ENCODE results near the gene NME2.

NME2 gene

GRCh38 chr17:51214920-51215319 is 48.7 kb downstream of the NME2 start:
- DNase-seq, result no peak

- DNase-seq, result no peak
These were observed 51.7 kb downstream of the NME2 start for GRCh38 chr17:51217946-51218345.

- DNase-seq, result no peak
These were observed 55.1 kb downstream of the NME2 start for GRCh38 chr17:51221322-51221721.

Data from CD4-positive, alpha-beta T cell treated with Interferon gamma for 1 hour (primary cell).